Stimulated activated CD4-positive, alpha-beta T cell treated with anti-CD3 and anti-CD28 coated beads, TNF-alpha, amount 100 ng/mL, for 4 hours (primary cell): ENCODE measurements around the gene FOS.
"Not testable (repeated sequence)": the region's sequence is repeated elsewhere in the genome, so short reads cannot be mapped to it uniquely, and the experiment has no call there.

Experiments
- DNase-seq, 3 experiments: peaks; one replicate each; pipeline ENCODE4 v3.0.0-alpha.2; 2020; ENCODE audit warnings: low read depth in 3 of 3

FOS gene

DNA sequence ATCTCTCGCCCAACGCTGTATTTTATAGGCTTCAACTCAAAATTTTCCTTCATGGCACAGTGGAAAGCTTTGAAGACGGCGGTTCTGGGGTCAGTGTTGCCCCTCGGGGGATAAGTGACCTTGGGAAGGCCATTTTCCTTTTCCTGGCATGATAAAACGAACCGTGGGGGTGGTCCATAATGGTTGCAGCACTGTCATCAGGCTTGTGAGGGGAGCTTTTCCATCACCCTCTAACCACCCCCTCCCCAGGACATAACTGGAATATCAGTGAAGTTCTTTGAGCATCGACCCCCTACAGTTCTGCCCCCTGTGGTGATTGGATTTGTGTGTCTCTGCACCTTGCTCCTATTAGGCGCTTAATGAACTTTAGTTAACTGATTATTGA, 16.0 kb downstream of the FOS start:
- DNase-seq = no peak

DNA sequence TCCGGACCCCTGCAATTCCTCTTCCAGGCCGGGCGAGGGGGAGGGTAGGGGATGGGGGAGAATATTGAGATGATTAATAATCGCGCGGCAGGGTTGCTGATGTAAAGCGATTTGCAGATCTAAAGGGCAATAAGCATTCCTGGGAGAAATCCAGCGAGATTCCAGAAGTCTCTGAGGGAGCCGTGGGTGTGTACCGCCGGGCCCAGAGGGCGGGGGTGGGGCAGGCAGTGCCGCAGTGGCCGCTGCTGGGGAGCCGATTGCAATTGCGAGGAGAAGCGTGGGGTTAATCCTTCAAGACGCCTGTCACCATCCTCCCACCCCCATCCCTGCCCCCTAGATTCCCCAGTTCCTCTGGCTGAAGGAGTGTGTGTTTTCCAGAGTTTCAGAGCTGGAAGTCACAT, 16.4 kb downstream of the FOS start:
- no peak for DNase-seq

GRCh38 chr14:75295491-75296345, 17.1 kb downstream of the FOS start:
- peak; percentile 60 to 63 (median 62) for DNase-seq

- DNase-seq = no peak
Measured at GRCh38 chr14:75297411-75298040, 18.9 kb downstream of the FOS start.

DNA sequence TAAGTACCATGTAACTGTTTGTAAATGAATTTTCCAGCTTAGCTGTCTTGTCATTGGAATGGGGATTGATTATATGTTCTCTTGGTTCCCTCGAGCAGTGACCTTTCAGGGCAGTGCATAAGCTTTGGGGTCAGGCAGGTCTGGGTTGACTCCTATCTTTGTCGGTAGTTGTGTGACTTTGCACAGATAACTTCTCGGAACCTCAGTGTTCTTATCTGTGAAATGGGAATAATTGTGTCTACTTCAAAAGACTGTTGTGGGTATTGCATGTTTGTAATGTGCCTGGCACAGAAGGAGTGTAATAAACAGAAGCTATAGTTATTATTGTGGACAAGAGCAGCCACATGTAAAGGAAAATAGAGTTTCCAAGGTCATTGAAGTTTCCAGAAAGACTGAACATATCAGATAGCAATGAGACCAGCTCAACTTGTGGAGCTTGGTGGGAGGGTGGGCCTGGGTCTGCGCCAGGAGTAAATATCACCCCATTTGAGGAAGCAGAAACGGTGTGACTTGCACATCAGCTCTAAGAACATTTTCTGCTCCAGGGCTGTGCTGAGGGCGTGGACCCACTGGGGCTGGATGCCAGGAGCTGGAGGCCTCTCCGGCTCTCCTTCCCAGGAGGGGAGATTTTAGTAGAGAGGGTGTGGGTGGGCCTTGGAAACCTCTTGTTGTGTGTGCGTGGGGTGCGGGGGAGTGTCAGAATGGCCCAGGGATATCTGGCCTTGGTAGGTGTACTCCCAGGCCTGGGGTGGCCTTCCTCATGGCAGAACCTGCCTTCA, 19.7 kb downstream of the FOS start:
- DNase-seq = no peak

GRCh38 chr14:75299059-75299458, 20.4 kb downstream of the FOS start:
- no peak for DNase-seq

DNA sequence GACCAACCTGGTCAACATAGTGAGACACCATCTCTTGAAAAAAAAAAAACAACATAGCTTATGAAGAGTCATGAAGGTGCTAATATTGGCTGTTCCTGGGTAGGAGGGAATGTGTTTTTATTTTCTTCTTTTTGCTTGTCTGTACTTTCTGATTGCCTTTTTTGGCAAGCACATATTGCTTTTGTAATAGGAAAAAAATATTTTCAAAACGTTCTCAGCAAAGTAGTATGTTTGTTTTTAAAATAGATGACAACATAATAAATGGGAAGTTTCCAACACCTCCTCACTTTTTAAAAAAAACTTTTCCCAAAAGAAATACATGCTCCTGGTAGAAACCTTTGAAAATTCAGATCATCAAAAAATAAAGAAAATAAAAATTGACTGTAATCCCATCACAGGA, 20.9 kb downstream of the FOS start:
- DNase-seq = no peak

DNA sequence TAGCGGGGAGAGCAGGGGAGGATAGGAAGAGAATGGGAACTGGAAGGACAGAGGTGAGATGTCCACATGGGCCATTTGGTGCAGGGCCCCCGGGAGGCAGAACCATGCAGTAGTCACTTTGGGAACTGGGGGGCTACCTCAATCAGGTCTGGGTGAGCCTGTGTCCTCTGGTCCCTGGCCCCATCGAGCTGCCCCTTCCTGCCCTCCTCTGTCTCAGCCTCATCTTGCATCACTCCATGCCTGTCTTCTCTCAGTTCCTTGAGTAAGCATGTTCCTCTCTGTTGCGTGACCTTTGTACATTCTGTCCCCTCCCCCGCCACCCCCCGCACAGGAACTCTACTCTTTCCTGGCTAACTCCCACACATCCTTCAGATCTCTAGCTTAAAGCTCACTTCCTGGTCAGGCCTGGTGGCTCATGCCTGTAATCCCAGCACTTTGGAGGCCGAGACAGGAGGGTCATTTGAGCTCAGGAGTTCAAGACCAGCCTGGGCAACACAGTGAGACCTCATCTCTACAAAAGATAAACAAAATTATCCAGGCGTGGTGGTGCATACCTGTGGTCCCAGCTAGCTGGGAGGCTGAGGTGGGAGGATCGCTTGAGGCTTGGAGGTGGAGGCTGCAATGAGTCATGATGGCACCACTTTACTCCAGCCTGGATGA, 23.2 kb downstream of the FOS start:
- DNase-seq = no peak

DNA sequence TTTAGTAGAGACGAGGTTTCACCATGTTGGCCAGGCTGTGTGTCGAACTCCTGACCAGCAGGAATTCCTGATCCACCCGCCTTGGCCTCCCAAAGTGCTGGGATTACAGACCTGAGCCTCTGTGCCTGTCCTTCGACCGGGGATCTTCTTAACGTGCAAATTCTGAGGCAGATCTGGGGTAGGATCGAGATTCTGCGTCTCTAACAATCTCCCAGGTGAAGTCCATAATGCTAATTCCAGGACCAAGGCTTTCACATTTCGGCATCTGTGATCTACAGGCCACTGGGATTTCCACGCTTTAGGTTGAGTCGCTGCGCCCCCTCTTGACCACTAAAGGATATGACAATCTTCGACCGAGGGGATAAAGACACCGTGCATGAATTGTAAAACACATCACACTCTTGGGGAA, 24.8 kb downstream of the FOS start:
- peak in 1 of 3 experiments; percentile 49 for DNase-seq

GRCh38 chr14:75306410-75306809, 27.8 kb downstream of the FOS start:
- not testable (repeated sequence) for DNase-seq

DNA sequence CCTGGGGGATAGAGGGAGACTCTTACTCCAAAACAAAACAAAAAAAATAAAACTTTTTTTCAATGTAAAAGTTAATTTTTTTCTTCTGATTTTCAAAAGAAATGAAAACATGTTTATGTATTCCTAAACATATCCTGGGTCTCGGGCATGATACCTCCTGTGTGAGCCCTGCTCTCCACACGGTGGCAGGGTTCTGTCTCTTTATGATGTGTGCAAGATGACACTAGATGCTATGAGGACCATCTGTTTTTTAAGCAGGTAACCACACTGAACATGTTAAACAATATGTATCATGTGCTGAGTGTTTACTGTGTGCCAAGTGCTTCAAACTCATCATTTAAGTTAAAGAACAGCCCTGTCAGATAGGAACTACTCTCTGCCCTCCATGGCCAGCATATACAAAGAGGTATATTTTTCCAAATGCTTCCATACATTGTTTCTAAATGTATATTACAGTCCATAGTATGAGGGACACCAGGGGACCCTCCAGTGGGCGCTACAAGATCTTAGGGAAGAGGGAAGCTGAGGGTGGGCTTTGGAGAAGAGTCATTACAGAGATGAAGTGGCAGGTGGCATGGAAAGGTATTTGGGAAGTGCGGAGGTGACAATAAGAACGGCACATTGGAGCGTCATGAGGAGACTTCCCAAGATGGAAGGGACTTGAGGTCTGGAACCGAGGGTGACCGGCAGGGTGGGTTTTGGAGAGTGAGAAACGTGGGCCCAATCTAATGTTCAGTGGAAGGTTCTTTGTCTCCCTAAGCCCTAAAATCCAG, 28.5 kb downstream of the FOS start:
- DNase-seq = no peak

DNA sequence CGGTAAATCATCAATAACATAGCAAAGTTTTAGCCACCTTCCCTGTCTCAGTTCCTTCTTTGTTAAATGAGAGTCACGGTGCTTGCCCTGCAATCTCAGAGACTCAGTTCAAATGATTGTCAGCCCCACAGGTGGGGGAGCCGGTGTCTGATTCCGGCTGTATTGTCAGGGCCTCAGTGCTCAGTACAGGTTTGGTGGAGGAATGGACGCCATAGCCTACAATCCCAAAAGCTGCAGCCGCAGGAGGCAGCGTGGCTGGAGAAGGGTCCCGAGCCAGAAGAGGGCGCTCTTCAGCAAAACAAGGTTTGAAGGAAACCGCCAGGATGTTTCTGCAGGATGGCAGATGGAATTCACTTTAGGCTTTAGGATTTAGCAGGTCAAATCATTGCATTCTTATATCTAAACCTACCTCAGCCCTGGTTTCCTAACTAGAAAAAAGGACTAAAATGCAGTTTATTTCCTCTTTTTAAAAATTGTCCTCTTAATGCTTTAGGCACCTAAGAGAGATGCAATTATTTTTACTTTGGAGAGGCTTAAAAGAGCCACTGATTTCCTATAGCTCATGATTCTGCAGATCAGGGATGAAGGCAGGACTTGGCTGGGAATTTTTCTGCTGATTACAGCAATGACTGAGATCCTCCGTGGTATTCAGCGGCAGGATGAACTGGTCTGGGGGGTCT, 29.2 kb downstream of the FOS start:
- DNase-seq = peak; percentile 42 to 52 (median 52)

DNA sequence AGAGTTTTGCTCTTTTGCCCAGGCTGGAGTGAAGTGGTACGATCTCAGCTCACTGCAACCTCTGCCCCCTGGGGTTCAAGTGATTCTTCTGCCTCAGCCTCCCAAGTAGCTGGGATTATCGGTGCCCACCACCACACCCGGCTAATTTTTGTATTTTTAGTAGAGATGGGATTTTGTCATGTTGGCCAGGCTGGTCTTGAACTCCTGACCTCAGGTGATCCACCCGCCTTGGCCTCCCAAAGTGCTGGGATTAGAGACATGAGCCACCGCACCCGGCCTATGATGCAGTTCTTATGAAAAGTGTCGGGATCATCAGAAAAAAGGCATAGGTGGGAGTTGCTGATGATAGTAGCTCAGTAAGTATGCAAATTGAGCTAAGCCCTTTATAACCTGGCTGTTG, 30.4 kb downstream of the FOS start:
- DNase-seq = not testable (repeated sequence)

- not testable (repeated sequence) for DNase-seq
Measured at GRCh38 chr14:75309561-75309960, 30.9 kb downstream of the FOS start.

DNA sequence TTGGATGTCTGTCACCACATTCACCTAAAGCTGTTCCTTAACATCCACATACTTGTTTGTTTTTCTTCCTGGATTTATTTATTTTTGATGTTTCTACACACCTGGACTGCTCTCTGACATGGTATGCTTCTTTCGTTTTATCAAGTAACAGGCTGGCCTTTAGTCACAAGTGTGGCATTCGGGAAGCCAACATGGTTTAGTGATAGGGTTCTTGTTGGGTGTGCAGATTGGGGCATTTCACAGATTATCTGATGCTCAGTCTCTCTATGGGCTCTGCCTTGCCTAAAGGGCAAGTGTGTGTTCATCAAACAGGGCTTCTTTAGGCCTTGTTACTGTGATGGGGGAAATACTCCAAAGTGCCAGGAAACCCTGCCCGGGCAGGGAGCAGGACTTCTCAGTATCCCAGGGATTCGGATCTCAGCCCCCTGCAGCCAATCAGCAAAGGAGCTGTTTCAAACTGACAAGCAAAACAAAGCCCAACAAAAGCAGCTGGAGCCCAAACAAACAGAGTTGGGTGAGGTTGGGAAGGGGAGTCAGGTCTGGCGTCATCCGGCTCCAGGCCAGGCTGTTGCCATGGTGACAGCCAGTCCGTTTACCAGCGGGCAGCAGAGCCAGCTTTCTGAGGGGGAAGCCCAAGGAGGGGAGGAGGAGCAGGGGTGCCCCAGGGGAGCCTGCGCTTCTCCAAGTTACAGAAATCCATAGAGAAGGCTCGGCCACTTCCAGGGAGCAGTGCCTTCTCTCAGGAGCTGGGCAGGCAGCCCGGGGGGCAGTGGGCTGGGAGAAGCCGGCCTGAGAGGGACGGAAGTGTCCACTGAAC, 31.9 kb downstream of the FOS start:
- DNase-seq = no peak

DNA sequence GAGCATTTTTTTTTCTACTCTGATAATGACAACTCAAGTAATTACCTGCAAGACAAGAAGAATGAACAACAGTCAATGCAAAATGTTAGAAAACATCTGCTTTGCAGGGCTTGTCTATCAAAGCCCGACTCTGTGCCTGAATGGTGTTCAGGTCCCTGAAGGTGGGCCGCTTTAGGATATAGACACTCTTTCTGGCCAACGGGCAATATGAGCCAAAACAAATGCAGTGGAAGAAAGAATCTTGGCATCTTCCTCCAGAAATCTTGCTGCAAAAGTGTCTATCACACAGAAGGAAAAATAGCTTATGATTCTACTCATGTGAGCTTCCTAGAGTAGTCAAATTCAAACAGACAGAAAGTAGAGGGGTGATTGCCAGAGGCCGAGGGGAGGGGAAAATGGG, 32.7 kb downstream of the FOS start:
- DNase-seq = no peak

GRCh38 chr14:75312341-75312740, 33.7 kb downstream of the FOS start:
- no peak for DNase-seq

DNA sequence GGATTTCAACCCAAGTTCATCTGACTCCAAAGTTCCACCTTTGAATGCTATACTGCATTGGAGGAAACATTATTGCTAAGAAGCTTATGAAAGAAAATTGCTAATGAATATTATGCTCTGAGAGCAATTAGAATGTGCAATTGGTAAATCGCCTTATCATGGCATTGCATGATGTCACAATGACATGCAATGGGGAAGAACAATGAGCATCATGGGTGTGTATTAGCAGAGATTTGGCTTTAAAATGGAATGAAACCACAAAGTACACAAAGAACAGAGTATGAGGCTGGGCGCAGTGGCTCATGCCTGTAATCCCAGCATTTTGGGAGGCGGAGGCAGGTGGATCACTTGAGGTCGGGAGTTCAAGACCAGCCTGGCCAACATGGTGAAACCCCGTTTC, 34.7 kb downstream of the FOS start:
- DNase-seq = no peak

- no peak for DNase-seq
Measured at GRCh38 chr14:75315144-75315543, 36.5 kb downstream of the FOS start.

GRCh38 chr14:75317148-75317547, 38.5 kb downstream of the FOS start:
- DNase-seq = no peak
